KMS-11 (cell line): ENCODE data around the gene SCAANT1.

Experiments used
- H2AFZ ChIP-seq: fragments of 200-600 bp; sonication (generic); 2 replicates; pipeline ENCODE4 v1.6.1; 2016; ENCODE audit warnings: antibody characterized with exemption, mixed run types, low read depth
- H3K27ac ChIP-seq: fragments of 200-600 bp; sonication (generic); 2 replicates; pipeline ENCODE4 v1.6.1; 2016; ENCODE audit warnings: mild to moderate bottlenecking, mixed run types
- H3K27me3 ChIP-seq: fragments of 200-600 bp; sonication (generic); 2 replicates; pipeline ENCODE4 v1.6.1; 2017; ENCODE audit warnings: mild to moderate bottlenecking, low read depth, mixed run types, moderate library complexity; ENCODE audit not compliant: insufficient read depth
- H3K36me3 ChIP-seq: fragments of 200-600 bp; sonication (generic); 2 replicates; pipeline ENCODE4 v1.6.1; 2017; ENCODE audit warnings: mild to moderate bottlenecking, mixed run types; ENCODE audit not compliant: insufficient read depth
- H3K4me1 ChIP-seq: fragments of 200-600 bp; sonication (generic); 2 replicates; pipeline ENCODE4 v1.6.1; 2016; ENCODE audit warnings: mild to moderate bottlenecking, low read depth, mixed run types; ENCODE audit not compliant: poor library complexity, severe bottlenecking
- H3K4me2 ChIP-seq: fragments of 200-600 bp; sonication (generic); 2 replicates; pipeline ENCODE4 v1.7.0; 2016; ENCODE audit warnings: mild to moderate bottlenecking, mixed run types
- H3K4me3 ChIP-seq: fragments of 200-600 bp; sonication (generic); IDR thresholded peaks from 2 replicates; pipeline ENCODE4 v1.6.1; 2017; ENCODE audit warnings: low read depth, low read length, mixed read lengths; ENCODE audit not compliant: insufficient read depth
- H3K79me2 ChIP-seq: fragments of 200-600 bp; sonication (generic); 2 replicates; pipeline ENCODE4 v1.6.1; 2016; ENCODE audit warnings: low read depth, mixed run types; ENCODE audit not compliant: insufficient read depth
- H3K9ac ChIP-seq: fragments of 200-600 bp; sonication (generic); 2 replicates; pipeline ENCODE4 v1.6.1; 2016; ENCODE audit warnings: mild to moderate bottlenecking, mixed run types
- H4K20me1 ChIP-seq: fragments of 200-600 bp; sonication (generic); 2 replicates; pipeline ENCODE4 v1.6.1; 2016; ENCODE audit warnings: mild to moderate bottlenecking, mixed run types; ENCODE audit not compliant: insufficient read depth
- CTCF ChIP-seq: fragments of 200-600 bp; sonication (generic); conservative IDR thresholded peaks from 2 replicates; pipeline ENCODE4 v1.6.1; 2017; ENCODE audit warnings: low read depth, mild to moderate bottlenecking, antibody characterized with exemption, low read length, moderate library complexity, mixed read lengths

SCAANT1 gene

GRCh38 chr3:63946753-63947152 is 34.6 kb upstream of the SCAANT1 start:
- Histone ChIP-seq H3K4me3 (no peak overlapping the region), H3K36me3 (no peaks in the 10 kb centered on the region), H3K27me3 (no peaks in the 10 kb centered on the region), H3K4me2 (no peak overlapping the region), H2AFZ (no peak overlapping the region), H4K20me1 (no peaks in the 10 kb centered on the region), H3K27ac (no peak overlapping the region), H3K79me2 (no peaks in the 10 kb centered on the region), H3K9ac (no peak overlapping the region), H3K4me1 (peaks cover 41% of the 10 kb centered on the region)
- TF ChIP-seq CTCF: no peak

- peaks cover 30% of the 10 kb centered on the region for H3K4me1 ChIP-seq
- H3K9ac ChIP-seq: no peak overlapping the region
- H2AFZ ChIP-seq: no peak overlapping the region
- no peak overlapping the region for H3K4me3 ChIP-seq
- H3K27me3 ChIP-seq: no peaks in the 10 kb centered on the region
- no peak overlapping the region for H3K27ac ChIP-seq
- H3K36me3 ChIP-seq: no peaks in the 10 kb centered on the region
- no peak for TF ChIP-seq CTCF
- H3K79me2 ChIP-seq: no peaks in the 10 kb centered on the region
- no peaks in the 10 kb centered on the region for H4K20me1 ChIP-seq
- H3K4me2 ChIP-seq: no peak overlapping the region
Observed at GRCh38 chr3:63945558-63946096, 33.4 kb upstream of the SCAANT1 start.

- Histone ChIP-seq H3K4me1 (peaks cover 22% of the 10 kb centered on the region), H3K36me3 (no peaks in the 10 kb centered on the region), H3K79me2 (0 out of 2 replicates have a peak, but pooled peaks cover 4% of the 10 kb centered on the region), H3K4me2 (no peak overlapping the region), H4K20me1 (no peaks in the 10 kb centered on the region), H3K27me3 (no peaks in the 10 kb centered on the region), H3K4me3 (no peak overlapping the region), H2AFZ (no peak overlapping the region), H3K27ac (no peak overlapping the region), H3K9ac (no peak overlapping the region)
- TF ChIP-seq CTCF: no peak
Observed at GRCh38 chr3:63943678-63944077, 31.5 kb upstream of the SCAANT1 start.

GRCh38 chr3:63942528-63942927 is 30.3 kb upstream of the SCAANT1 start:
- no peak overlapping the region for H2AFZ ChIP-seq
- no peaks in the 10 kb centered on the region for H3K27me3 ChIP-seq
- H3K4me1 ChIP-seq: peaks cover 32% of the 10 kb centered on the region
- H3K9ac ChIP-seq: no peak overlapping the region
- H3K27ac ChIP-seq: no peak overlapping the region
- 0 out of 2 replicates have a peak, but pooled peaks cover 4% of the 10 kb centered on the region for H3K79me2 ChIP-seq
- no peaks in the 10 kb centered on the region for H3K36me3 ChIP-seq
- 0 out of 2 replicates have a peak, but pooled peaks cover 6% of the 10 kb centered on the region for H4K20me1 ChIP-seq
- H3K4me3 ChIP-seq: no peak overlapping the region
- no peak overlapping the region for H3K4me2 ChIP-seq
- TF ChIP-seq CTCF: no peak
